ENCODE data around the gene IL1RAPL2. TPM values are rescaled to one million over a fixed set of nuclear protein-coding genes. Genes with fewer than 3 reads are reported as not detected.

Gene IL1RAPL2
- total and polyA plus RNA-seq, 2 donors (not counting 3 experiments of a cell fraction or from before 2014, with no cell fraction given): not detected

- Histone ChIP-seq H3K36me3 (ENCODE audit: control insufficient read depth in 2 of 2, extremely low read depth in 1 of 2, insufficient read depth in 2 of 2, low read length in 2 of 2) (no peaks in the 10 kb centered on the region), H3K4me2 (ENCODE audit: insufficient read depth, low read length) (no peak overlapping the region), H3K9me3 (replicated peaks; ENCODE audit: control insufficient read depth, insufficient read depth, low read length) (no peaks in the 10 kb centered on the region), H3K27ac (ENCODE audit: insufficient read depth, low read depth, low read length) (no peak overlapping the region), H3K4me3 (replicated peaks in 1 of 3; ENCODE audit: insufficient read depth in 1 of 3, low read depth in 1 of 3, low read length in 3 of 3) (no peak overlapping the region), H3K9ac (replicated peaks; ENCODE audit: extremely low read depth, insufficient read depth, low read length) (no peak overlapping the region), H4K20me1 (replicated peaks; ENCODE audit: control insufficient read depth, extremely low read depth, insufficient read depth, low read length) (no peaks in the 10 kb centered on the region), H3K27me3 (ENCODE audit: control insufficient read depth in 2 of 2, insufficient read depth in 2 of 2, low read length in 2 of 2) (no peaks in the 10 kb centered on the region), H3K4me1 (ENCODE audit: control insufficient read depth, extremely low read depth, insufficient read depth, low read length) (no peaks in the 10 kb centered on the region), H3K9me1 (replicated peaks; ENCODE audit: control insufficient read depth, extremely low read depth, insufficient read depth, low read length) (no peaks in the 10 kb centered on the region), H2AFZ (ENCODE audit: low read depth, low read length) (no peak overlapping the region), H3K79me2 (ENCODE audit: control insufficient read depth, insufficient read depth, low read length) (no peaks in the 10 kb centered on the region)
- DNase-seq (ENCODE audit: low read depth, low spot score) (no peak), FAIRE-seq (no peak)
- POLR2A ChIA-PET: no interaction called here
- intact Hi-C loops (cut with micrococcal nuclease): no loop called here
- dilution Hi-C loops (cut with MboI; ENCODE audit: extremely low pct_ligation_motif_present, low sequenced_read_pairs): no loop called here
- no TSS peak for BruUV-seq (replicated peaks)
- TF ChIP-seq POLR2AphosphoS5 (IDR thresholded peaks at IDR 0.05; ENCODE audit: insufficient read depth, low read depth, low read length): no peak
- no peak for TF ChIP-seq EZH2 (IDR thresholded peaks at IDR 0.05; ENCODE audit: borderline replicate concordance, low read depth, low read length, severe bottlenecking)
- no peak for TF ChIP-seq JUN (IDR thresholded peaks at IDR 0.05; ENCODE audit: borderline replicate concordance, insufficient read depth, insufficient read length, low read depth)
- TF ChIP-seq MAX (IDR thresholded peaks at IDR 0.05; ENCODE audit: insufficient read depth, insufficient read length): no peak
- TF ChIP-seq MYC (IDR thresholded peaks at IDR 0.05; ENCODE audit: low read depth, low read length): no peak
- TF ChIP-seq GATA2 (IDR thresholded peaks at IDR 0.05; ENCODE audit: insufficient read depth, insufficient read length, low read depth, low read length): no peak
- no peak for TF ChIP-seq FOS (IDR thresholded peaks at IDR 0.05; ENCODE audit: borderline replicate concordance, insufficient read depth, low read length)
- no peak for TF ChIP-seq POLR2A (IDR thresholded peaks at IDR 0.05; ENCODE audit: low read depth, low read length)
- CTCF ChIA-PET: no interaction called here
Observed at GRCh38 chrX:104795804-104796203, 229.8 kb downstream of the IL1RAPL2 start.

GRCh38 chrX:104803219-104803618, 237.2 kb downstream of the IL1RAPL2 start:
- FAIRE-seq (no peak), DNase-seq (ENCODE audit: low read depth, low spot score) (no peak)
- Histone ChIP-seq H3K36me3 (ENCODE audit: control insufficient read depth in 2 of 2, extremely low read depth in 1 of 2, insufficient read depth in 2 of 2, low read length in 2 of 2) (no peaks in the 10 kb centered on the region), H3K9ac (replicated peaks; ENCODE audit: extremely low read depth, insufficient read depth, low read length) (no peak overlapping the region), H3K27ac (ENCODE audit: insufficient read depth, low read depth, low read length) (no peak overlapping the region), H3K9me1 (replicated peaks; ENCODE audit: control insufficient read depth, extremely low read depth, insufficient read depth, low read length) (no peaks in the 10 kb centered on the region), H3K4me2 (ENCODE audit: insufficient read depth, low read length) (no peak overlapping the region), H4K20me1 (replicated peaks; ENCODE audit: control insufficient read depth, extremely low read depth, insufficient read depth, low read length) (no peaks in the 10 kb centered on the region), H3K79me2 (ENCODE audit: control insufficient read depth, insufficient read depth, low read length) (no peaks in the 10 kb centered on the region), H3K9me3 (replicated peaks; ENCODE audit: control insufficient read depth, insufficient read depth, low read length) (no peaks in the 10 kb centered on the region), H2AFZ (ENCODE audit: low read depth, low read length) (no peak overlapping the region), H3K4me1 (ENCODE audit: control insufficient read depth, extremely low read depth, insufficient read depth, low read length) (no peaks in the 10 kb centered on the region), H3K27me3 (ENCODE audit: control insufficient read depth in 2 of 2, insufficient read depth in 2 of 2, low read length in 2 of 2) (no peaks in the 10 kb centered on the region), H3K4me3 (replicated peaks in 1 of 3; ENCODE audit: insufficient read depth in 1 of 3, low read depth in 1 of 3, low read length in 3 of 3) (no peak overlapping the region)
- ChIA-PET POLR2A (no interaction called here), CTCF (no interaction called here)
- intact Hi-C loops (cut with micrococcal nuclease): no loop called here
- no TSS peak for BruUV-seq (replicated peaks)
- dilution Hi-C loops (cut with MboI; ENCODE audit: extremely low pct_ligation_motif_present, low sequenced_read_pairs): no loop called here
- TF ChIP-seq GATA2 (IDR thresholded peaks at IDR 0.05; ENCODE audit: insufficient read depth, insufficient read length, low read depth, low read length) (no peak), CTCF (IDR thresholded peaks at IDR 0.05; ENCODE audit: extremely low read depth in 1 of 2, insufficient read depth in 1 of 2, low read depth in 1 of 2, low read length in 2 of 2) (no peak), MAX (IDR thresholded peaks at IDR 0.05; ENCODE audit: insufficient read depth, insufficient read length) (no peak), JUN (IDR thresholded peaks at IDR 0.05; ENCODE audit: borderline replicate concordance, insufficient read depth, insufficient read length, low read depth) (no peak), EZH2 (IDR thresholded peaks at IDR 0.05; ENCODE audit: borderline replicate concordance, low read depth, low read length, severe bottlenecking) (no peak), POLR2A (IDR thresholded peaks at IDR 0.05; ENCODE audit: low read depth, low read length) (no peak), FOS (IDR thresholded peaks at IDR 0.05; ENCODE audit: borderline replicate concordance, insufficient read depth, low read length) (no peak), MYC (IDR thresholded peaks at IDR 0.05; ENCODE audit: low read depth, low read length) (no peak), POLR2AphosphoS5 (IDR thresholded peaks at IDR 0.05; ENCODE audit: insufficient read depth, low read depth, low read length) (no peak)
